Activated CD4-positive, CD25-positive, alpha-beta regulatory T cell treated with anti-CD3 and anti-CD28 coated beads, Interleukin-2, amount 50 U/mL, for 16 hours (primary cell): ENCODE measurements around the gene GRAMD1A.
"Not testable (repeated sequence)": the region's sequence is repeated elsewhere in the genome, so short reads cannot be mapped to it uniquely, and the experiment has no call there.

Experiments
- DNase-seq: peaks from one replicate; pipeline ENCODE4 v3.0.0-alpha.2; 2020; ENCODE audit warnings: low read depth, low spot score

GRAMD1A gene

DNA sequence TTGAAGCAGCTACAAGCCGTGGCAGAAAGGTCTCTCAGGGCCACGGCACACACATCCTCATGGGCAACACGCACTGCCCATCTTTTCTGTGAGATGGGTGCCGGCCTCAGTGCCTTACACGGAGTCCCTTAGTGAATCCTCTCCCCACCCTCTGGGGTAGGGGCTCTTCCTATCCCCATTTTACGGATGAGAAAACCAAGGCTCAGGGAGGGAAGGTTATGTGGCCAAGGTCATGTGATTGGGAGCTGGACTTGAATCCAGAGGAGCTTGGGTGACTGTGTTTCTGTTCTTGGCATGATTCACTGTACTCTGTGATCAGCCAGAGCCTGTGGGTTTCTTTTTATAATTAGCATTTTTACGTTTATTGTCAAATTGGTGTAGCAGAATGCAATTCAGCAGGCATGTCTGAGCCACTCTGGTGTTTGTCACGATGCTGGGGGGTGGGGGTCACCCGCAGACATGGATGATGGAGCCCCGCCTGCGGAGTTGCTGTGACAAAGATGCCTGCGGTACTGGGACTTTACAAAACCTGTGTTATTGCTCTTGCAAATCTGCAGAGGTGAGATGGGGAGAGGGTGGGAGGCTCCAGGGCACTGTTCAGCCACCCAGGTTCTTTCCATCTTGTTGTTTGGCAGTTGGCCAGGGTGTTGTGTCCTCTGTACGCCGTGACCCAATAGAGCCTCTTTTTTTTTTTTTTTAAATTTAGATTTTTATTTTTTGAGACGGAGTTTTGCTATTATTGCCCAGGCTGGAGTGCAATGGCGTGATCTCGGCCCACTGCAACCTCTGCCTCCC, 34.7 kb downstream of the GRAMD1A start:
- no peak for DNase-seq

DNA sequence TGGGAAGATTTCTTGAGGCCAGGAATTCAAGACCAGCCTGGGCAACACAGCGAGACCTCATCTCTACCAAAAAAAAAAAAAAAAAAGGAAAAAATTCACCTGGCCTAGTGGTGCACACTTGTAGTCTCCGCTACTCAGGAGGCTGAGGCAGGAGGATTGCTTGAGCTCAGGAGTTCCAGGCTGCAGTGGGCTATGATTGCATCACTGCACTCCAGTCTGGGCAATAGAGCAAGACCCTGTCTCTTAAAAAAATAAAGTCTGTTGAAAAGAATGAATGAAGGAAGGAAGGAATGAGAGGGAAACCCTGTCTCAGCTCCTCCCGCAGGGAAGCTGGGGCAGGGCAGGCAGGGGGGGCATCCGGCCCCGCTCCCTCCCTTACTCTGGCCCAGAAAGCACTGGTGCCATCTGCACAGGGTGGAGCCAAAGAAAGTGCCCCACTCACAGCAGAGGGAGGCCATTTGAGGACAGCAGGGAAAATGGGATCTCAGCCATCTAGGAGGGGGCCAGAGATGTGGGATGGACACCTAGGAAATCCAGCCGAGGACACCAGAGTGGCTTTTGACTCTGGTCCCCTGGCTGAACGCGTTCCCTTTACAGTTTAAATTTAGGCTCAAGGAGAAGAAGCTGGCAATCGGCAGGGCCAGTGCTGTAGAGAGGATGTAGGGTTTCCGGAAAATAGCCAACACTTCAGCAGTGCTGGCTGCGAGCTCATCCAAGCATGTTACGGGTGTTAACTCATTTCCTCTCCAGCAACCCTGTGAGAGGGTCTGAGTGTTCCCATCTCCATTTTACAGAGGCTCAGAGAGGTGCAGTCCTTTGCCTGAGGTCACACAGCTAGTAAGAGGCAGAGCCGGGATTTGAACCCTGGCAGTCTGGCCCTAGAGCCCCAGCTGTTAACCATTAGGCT, 37.8 kb downstream of the GRAMD1A start:
- DNase-seq = no peak

DNA sequence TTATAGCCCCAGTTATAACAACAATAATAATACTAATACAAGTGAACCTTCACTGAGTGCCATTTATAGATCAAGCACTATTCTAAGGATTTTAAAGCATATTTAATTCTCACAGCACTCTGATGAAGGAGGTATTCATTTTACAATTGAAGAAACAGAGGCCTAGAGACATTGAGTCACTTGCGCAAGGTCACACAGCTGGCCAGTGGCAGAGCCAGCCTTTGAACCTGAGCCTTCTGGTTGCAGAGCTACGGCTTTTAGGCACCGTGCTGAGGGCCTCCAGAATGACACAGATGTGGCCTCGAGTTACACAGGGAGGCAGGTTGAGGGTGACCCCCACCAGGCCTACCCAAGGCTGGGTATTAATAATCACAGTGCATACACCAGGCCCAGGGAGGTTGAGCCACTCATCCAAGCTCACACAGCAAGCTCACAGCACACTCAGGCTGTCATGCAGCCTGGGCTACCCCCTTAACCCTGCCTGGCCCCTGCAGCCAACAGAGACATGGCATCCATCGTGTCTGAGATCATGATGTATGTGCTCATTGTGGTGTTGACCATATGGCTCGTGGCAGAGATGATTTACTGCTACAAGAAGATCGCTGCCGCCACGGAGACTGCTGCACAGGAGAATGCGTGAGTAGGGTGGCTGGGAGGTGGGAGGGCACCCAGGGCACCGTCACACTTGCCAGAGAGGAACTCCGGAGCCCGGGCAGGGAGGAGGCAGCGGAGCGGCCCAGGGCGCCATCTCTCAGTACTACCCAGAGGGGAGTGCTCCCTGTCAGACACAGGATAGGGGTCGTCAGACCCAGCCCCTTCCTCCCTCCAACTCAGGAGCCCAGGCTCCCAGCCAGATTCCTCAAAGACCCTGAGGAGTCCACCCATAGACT, 38.7 kb downstream of the GRAMD1A start:
- no peak for DNase-seq

DNA sequence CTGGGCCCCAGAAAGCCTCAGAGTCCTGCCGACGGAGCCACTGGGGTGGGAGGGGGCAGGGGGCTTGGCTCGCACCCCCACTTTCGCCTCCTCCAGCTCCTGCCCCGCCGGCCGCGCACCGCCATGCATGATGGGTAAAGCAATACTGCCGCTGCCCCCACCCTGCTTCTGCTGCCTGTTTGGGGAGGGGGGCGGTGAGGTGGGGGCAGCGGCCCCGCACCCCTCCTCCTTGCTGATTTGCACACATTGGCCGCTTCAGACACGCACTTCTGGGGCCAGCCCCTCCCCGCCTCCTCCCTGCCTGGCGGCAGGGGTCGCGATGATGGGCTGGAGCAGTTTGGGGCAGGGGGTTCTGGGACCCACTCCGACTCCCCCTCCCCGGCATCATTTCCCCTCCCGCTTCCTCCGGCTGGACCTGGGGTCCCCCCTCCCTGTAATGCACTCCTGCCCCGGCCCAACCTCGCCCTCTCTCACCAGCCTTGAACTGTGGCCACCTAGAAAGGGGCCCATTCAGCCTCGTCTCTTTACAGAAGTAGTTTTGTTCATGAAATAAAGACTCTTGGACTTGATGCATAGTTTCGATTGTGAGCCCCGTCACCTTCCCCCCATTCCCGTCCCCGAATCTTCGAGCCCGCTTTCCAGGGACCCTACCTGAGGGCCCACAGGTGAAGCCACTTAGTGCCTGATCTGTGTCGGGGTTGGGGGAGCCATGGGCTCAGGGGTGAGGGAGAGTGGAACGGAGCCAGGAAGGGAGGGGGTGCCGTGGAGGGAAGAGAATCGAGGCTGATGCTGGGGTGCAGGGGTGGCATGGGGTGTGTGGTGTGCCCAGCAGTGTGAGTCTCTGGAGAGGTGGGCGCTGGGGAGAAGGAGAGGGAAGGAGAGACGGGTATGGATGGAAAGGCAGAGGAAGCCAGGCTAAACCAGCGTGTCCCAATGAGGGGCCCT, 40.0 kb downstream of the GRAMD1A start:
- no peak for DNase-seq

DNA sequence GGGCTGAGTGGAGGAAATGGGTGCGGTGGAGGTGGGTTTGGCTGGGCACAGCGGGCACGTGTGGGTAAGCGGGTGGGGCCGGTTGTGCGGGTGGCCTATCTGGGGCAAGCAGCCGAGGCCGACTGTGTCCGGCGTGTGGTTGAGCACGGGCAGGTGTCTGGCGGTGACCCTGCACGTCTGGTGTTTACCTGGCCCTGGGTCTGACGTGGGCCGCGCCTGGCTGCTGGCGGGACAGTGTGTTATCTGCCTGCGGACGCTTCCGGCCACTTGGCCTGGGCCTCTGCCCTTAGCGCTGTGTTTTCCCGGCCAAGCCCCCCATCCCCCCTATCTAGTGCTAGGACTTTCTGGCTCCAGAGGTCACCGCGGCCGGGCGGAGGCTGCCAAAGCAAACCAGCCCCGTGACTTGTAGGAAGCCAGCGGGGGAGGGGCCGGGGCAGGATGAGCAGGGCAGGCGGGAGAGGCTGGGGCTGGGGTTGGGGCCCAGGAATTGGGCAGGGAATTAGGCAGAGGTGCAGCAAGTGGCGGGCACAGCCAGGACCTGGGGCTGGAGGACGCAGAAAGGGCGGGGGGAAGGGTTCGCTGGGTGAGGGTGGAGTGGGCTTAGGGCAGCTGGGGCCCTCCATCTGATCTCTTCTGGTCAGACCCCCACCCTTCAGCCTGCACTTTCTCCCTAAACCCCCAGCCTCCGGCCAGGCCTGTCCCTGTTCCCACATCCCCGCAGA, 40.9 kb downstream of the GRAMD1A start:
- no peak for DNase-seq

DNA sequence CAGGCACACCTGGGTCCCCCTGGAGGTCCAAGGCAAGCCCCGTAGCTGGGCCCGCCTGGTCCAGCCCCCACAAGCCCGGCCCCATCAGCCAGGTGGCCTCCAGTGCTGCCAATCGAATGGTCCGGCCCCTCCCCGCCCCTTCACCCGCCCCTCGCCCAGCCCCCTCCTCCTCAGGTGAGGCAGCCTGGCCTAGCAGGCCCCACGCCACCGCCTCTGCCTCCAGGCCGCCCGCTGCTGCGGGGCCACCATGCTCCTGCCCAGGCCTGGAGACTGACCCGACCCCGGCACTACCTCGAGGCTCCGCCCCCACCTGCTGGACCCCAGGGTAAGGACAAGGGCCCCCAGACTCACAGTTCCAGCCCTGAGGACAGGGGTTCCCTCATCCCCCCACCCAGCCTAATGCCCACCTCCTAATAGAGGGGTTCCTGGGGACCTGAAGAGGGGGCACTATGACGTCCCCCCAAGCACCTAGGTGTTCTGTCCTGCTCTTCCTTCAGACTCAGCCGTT, 41.5 kb downstream of the GRAMD1A start, which contains the start of gene HPN:
TSS of gene HPN (plus strand) at position 174 of the 508 bp plus-strand sequence. CDS start 786 bp downstream, outside the sequence.
- no peak for DNase-seq

DNA sequence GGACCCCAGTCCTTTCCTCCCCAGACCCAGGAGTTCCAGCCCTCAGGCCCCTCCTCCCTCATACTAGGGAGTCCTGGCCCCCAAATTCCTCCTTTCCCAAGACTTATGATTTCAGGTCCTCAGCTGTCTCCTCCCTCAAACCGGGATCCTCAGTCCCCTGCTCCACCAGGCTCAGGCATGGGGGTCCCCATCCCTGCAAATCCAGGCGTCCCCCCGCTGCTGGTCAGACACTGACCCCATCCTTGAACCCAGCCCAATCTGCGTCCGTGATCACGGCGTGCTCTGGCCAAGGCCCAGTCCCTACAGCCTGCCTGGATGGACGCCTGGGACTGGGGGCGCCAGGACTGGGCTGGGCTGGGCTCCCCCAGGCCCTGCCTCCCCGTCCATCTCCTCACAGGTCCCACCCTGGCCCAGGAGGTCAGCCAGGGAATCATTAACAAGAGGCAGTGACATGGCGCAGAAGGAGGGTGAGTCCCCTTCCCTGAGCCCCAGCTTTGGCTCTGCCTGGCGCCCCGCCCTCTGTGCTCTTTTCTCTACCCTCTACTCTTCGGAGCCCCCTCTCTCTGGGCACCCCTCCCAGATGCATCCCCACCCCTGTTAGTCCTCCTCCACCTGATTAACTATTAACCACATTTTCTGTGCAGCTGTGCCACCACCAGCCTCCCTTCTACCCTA, 42.1 kb downstream of the GRAMD1A start:
- DNase-seq = no peak

DNA sequence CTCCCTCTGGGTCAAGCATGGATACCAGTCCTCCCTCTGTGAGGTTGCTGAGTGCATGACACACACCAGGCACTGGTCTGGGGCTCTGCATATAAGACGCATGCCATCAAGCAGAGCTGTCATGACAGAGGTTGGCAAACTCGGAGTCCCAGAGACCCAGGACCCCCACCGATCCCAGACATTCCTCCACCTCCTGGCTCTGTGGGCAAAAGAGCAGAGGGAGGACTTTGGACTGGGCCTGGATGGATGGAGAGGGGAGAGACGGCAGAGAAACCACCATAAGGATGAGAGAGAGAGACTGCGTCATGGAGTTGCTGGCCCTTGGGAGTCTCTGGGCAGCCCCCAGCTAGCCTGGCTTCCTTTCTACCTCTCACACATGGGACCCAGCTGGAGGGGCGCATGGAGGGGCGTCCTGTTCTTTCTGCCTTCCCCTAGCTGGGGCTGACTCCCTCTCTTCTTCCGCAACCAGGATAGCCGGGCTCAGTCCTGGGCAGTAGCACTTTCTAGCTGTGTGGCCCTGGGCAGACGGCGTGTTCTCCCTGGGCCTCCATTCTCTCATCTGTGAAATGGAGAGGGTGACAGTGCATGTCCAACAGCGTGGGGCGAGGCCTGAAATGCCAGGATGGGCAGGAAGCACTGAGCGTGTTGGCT, 43.0 kb downstream of the GRAMD1A start:
- DNase-seq = no peak

DNA sequence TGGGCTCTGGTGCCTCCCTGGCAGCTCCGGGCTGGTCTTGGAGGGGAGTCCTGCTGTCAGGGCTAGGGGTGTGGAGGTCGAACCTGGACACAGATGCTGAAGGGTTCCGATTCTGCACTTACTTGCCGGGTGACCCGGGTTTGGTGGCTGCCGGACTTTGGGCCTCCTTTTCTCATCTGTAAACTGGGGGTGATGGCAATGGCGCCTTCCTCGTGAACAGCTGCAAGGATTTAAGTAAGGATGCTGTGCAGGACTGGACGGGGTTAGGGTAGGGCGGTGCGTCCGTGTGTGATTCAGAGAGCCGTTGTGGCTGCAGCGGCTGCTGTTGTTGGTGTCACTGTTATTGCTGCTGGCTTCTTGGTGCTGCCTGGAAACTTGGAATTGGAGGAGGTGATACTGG, 43.8 kb downstream of the GRAMD1A start:
- no peak for DNase-seq

DNA sequence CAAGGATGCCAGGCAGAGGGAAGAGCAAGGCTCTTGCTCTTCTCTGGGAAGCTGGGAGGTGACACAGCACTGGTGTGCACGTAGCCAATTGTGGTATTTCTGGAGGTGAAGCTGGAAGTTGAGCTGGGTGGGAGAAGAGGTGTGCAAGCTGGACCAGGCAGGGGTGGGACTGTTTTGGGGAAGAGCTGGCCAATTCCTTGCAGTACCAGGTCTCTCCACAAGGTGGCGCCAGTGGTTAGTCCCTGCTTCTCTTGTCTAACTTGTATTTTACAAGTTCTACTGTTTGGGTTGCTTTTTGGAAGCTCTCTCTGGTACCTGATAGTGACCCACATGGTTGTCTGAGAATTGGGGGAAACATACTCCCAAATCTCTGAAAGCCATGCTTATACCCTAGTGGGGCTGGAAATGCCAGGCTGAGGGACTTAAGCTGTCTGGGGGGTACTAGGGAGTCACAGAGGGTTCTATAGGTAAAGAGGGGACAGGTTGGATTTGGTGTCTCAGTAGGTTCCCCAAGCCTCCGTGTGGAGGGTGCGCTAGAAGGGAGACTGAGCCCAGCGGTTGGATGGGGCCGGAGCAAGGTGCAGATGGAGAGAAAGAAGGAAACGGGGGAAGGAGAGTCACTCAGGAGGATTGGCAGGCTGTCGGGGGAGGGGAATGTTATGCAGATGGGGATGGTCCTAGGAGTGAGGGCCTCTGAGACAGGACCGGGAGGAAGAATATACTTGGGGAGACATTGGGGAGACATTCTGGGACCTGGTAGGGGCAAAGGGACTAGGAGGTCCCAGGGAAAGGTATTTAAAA, 44.4 kb downstream of the GRAMD1A start:
- DNase-seq = peak; percentile 50

DNA sequence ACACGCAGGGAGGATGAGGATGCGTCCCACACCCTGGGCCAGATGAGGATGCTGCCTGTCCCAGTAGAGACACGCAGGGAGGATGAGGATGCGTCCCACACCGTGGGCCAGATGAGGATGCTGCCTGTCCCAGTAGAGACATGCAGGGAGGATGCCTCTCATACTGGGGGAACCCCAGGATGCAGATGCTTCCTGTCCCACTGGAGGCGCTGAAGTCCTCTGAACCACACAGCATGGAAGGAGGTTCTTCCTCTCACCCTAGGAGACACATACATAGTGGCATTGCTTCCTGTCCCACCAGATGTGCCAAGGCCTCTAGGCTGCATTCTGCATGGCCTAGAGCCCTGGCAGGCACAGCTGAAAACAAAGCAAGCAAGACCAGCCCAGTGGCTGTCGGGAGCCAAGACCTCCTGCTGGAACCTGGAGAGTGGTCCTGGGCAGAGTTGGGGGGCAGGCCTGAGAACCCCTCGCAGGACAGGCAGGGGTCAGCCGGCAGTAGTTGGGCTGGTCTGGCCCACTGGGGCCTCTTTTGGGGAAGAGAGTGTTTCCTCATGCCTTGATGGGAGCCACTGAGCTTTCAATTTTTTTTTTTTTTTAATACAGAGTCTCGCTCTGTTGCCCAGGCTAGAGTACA, 45.7 kb downstream of the GRAMD1A start:
- DNase-seq = no peak

DNA sequence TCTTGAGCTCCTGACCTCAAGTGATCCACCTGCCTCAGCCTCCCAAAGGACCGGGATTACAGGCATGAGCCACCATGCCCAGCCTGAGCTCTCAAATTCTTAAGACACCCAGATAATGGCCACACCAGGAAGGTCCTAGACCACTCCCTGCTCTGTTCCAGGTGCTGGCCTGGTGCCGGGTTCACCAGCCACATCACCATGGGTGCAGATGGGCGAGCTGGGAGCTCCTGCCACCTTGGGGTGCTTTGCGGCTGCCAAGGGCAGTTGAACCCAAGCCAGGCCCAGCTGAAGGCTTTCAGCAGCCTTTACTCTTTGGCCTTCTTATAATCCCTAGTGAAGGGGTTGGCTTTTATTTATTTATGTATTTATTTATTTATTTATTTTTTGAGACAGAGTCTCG, 46.3 kb downstream of the GRAMD1A start:
- no peak for DNase-seq

DNA sequence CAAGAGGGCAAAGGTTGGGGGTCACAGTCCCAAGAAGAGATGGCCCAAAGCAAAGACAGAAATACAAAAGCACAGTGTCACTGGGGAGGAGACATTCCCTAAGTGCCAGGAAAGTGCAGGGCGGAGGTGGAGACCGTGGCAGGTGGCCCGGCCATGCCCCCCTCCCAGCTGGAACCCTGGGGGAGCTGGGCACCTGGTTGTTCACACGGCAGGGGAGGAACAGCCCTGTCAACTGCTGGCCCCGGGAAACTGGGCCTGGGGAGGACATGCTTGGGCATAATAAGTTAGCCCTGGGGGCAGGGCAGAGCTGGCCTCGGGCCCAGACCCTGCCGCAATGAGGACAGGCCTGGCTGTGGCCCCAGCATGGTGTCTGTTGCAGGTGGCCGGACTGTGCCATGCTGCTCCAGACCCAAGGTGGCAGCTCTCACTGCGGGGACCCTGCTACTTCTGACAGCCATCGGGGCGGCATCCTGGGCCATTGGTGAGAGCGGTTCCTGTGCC, 48.8 kb downstream of the GRAMD1A start:
- DNase-seq = no peak

DNA sequence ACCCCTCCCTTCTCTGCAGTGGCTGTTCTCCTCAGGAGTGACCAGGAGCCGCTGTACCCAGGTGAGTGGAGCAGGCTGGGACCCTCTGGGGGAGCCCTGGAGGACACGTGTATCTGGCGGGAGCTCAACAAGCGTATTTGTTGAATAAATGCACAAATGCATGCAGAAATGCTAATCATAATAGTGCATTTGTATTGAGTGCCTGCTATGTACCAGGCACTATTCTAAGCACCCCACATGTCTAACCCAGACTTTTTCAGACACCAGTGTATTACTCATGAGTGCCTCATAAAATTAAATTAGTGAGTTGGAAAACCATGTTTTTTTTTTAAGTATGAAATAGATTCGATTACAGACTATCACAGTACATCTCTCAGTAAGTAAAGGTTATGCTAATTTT, 49.3 kb downstream of the GRAMD1A start:
- no peak for DNase-seq

DNA sequence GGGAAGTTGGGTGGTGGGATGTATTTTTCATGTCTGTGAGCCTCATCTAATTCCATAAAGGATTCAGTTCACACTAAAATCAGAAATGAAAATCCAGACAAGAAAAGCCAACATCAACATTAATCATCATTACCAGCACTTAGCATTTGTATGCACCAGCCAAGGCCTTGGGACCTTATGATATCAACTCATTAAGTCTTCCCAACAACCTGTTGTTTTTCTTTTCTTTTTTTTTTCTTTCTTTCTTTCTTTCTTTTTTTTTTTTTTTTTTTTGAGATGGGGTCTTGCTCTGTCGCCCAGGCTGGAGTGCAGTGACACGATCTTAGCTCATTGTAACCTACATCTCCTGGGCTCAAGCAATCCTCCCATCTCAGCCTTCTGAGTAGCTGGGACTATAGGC, 50.5 kb downstream of the GRAMD1A start:
- DNase-seq = not testable (repeated sequence)

DNA sequence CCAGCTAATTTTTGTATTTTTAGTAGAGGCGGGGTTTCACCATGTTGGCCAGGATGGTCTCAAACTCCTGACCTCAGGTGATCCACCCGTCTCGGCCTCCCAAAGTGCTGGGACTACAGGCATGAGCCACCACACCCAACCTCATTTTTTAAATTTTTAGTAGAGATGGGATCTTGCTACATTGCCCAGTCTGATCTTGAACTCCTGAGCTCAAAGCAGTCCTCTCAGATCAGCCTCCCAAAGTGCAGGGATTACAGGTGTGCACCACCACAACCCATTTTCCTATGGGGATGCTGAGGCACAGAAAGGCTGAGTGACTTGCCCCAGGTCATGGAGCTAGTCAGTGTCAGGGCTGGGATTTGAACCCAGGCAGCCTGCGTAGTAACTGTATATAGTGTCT, 51.1 kb downstream of the GRAMD1A start:
- not testable (repeated sequence) for DNase-seq

DNA sequence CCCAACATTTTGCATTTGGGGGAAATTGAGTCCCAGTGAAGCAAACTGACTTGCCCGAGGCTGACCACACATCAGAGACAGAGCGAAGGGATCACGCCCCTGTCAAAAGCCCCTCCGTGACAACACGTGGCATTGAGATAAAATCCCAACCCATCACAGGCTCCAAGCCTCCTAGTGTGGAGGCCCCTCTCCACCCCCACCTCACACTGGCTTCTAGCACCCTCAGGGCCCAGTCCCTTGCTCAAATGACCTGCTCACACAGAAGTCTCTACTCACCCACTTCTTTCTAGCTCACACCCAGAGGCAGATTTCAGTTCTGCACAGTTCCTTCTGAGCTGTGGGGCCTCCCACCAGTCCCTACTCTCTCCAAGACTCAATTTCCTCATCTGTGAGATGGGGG, 51.7 kb downstream of the GRAMD1A start:
- no peak for DNase-seq
